H1 (cell line): Measurements from ENCODE around the gene RNF114. TPM values are rescaled to one million over a fixed set of nuclear protein-coding genes. Genes with fewer than 3 reads are reported as not detected.

Experiments used
- CREB1 ChIP-seq: IDR thresholded peaks from 2 replicates; pipeline ENCODE4 v1.6.1; 2012; ENCODE audit warnings: inconsistent platforms
- FOSL1 ChIP-seq: IDR thresholded peaks from 2 replicates; pipeline ENCODE4 v1.6.1; 2011; ENCODE audit warnings: mild to moderate bottlenecking, low read depth, low read length, moderate library complexity; ENCODE audit not compliant: insufficient read depth
- GTF2F1 ChIP-seq: IDR thresholded peaks from 2 replicates; pipeline ENCODE4 v1.6.1; 2012; ENCODE audit warnings: low read depth, low read length, improper control_type of control experiment, borderline replicate concordance
- HDAC2 ChIP-seq, 2 experiments: fragments of 300-600 bp in 1 of 2; sonication (generic) in 1 of 2; IDR thresholded peaks; 2 replicates each; pipeline ENCODE4 v1.6.1; 2011 to 2012; ENCODE audit warnings: low read depth in 2 of 2, low read length in 2 of 2, mild to moderate bottlenecking in 2 of 2, moderate library complexity in 2 of 2, borderline replicate concordance in 1 of 2, inconsistent platforms in 1 of 2
- NANOG ChIP-seq: IDR thresholded peaks from 2 replicates; pipeline ENCODE4 v1.6.1; 2011; ENCODE audit warnings: low read length, low read depth, mild to moderate bottlenecking, inconsistent platforms; ENCODE audit not compliant: insufficient read depth, poor library complexity, severe bottlenecking
- POLR2AphosphoS5 ChIP-seq: IDR thresholded peaks from 2 replicates; pipeline ENCODE4 v1.6.1; 2011; ENCODE audit warnings: low read depth, low read length
- RAD21 ChIP-seq, 2 experiments: IDR thresholded peaks in 1 of 2; conservative IDR thresholded peaks in 1 of 2; 2 replicates each; pipeline ENCODE4 v1.6.1; 2011; ENCODE audit warnings: low read depth in 2 of 2, low read length in 2 of 2, improper control_type of control experiment in 1 of 2, inconsistent platforms in 1 of 2, mild to moderate bottlenecking in 1 of 2, moderate library complexity in 1 of 2
- RBBP5 ChIP-seq: IDR thresholded peaks from 2 replicates; pipeline ENCODE4 v1.7.1; 2012; ENCODE audit warnings: low read depth, mild to moderate bottlenecking, inconsistent platforms, low read length, moderate library complexity, borderline replicate concordance
- RNF2 ChIP-seq: fragments of 200-900, 300-1000 bp; sonication (generic); IDR thresholded peaks from 2 replicates; pipeline ENCODE4 v1.7.1; 2016; ENCODE audit warnings: borderline replicate concordance, low read depth, mild to moderate bottlenecking, antibody characterized with exemption, low read length; ENCODE audit not compliant: poor library complexity, severe bottlenecking; ENCODE audit errors: missing control alignments
- SIN3A ChIP-seq, 2 experiments: IDR thresholded peaks in 1 of 2; conservative IDR thresholded peaks in 1 of 2; 2 replicates each; pipeline ENCODE4 v1.6.1; 2011 to 2012; ENCODE audit warnings: low read length in 2 of 2, improper control_type of control experiment in 1 of 2, low read depth in 1 of 2, mild to moderate bottlenecking in 1 of 2
- SIX5 ChIP-seq: IDR thresholded peaks from 2 replicates; pipeline ENCODE4 v1.6.1; 2011; ENCODE audit warnings: mild to moderate bottlenecking, low read depth, low read length
- SP1 ChIP-seq: IDR thresholded peaks from 2 replicates; pipeline ENCODE4 v1.6.1; 2011; ENCODE audit warnings: low read depth, low read length
- SP4 ChIP-seq: IDR thresholded peaks from 2 replicates; pipeline ENCODE4 v1.6.1; 2012; ENCODE audit warnings: low read length, inconsistent platforms
- SRF ChIP-seq: IDR thresholded peaks from 2 replicates; pipeline ENCODE4 v1.6.1; 2011; ENCODE audit warnings: mild to moderate bottlenecking, low read depth, low read length, moderate library complexity
- SUZ12 ChIP-seq: fragments of 200-600 bp; sonication (generic); IDR thresholded peaks from 2 replicates; pipeline ENCODE4 v1.6.1; 2012; ENCODE audit warnings: mild to moderate bottlenecking, inconsistent platforms, low read length, moderate library complexity, mixed read lengths
- TAF7 ChIP-seq: optimal IDR thresholded peaks from 2 replicates; pipeline ENCODE3; 2011; ENCODE audit warnings: low read depth, mild to moderate bottlenecking, inconsistent platforms, low read length, moderate library complexity, borderline replicate concordance
- TBP ChIP-seq: IDR thresholded peaks from 2 replicates; pipeline ENCODE4 v1.6.1; 2011; ENCODE audit warnings: low read depth, low read length, improper control_type of control experiment
- TCF12 ChIP-seq: IDR thresholded peaks from 2 replicates; pipeline ENCODE4 v1.6.1; 2011; ENCODE audit warnings: low read depth, mild to moderate bottlenecking, low read length
- polyA plus RNA-seq, 7 experiments: library from polyadenylated mRNA; depleted of rRNA in 3 of 7; stranded (reverse) in 5 of 7; unstranded in 2 of 7; fragments of >200 nt in 5 of 7; fragments of 200-250 nt in 2 of 7; gene quantifications; 1 replicate in 5 of 7; 2 replicates in 1 of 7; 4 replicates in 1 of 7; pipeline versions ENCODE4 v1.2.1 to v1.2.3, GENCODE V29; 2011 to 2013; ENCODE audit warnings: missing spikeins in 2 of 7, mixed read lengths in 2 of 7
- total RNA-seq: library from RNA; stranded (reverse); fragmentation: NEBNext Ultra II Directional; extraction: Animal tissue kit (Norgen Biotek cat#: 25700); gene quantifications from 2 replicates; pipeline ENCODE4 v1.2.1, GENCODE V29; 2021
- TF ChIP-seq, protein P1 (sequence below): IDR thresholded peaks from 2 replicates; pipeline ENCODE4 v1.6.1; 2011; ENCODE audit warnings: low read depth, mild to moderate bottlenecking, low read length; ENCODE audit not compliant: insufficient read depth

The RNF114 gene
- total and polyA plus RNA-seq, 2 of the 8 experiments (the other 6 are each of a cell fraction or from before 2014, with no cell fraction given) = 81.7 to 89.9 TPM

DNA sequence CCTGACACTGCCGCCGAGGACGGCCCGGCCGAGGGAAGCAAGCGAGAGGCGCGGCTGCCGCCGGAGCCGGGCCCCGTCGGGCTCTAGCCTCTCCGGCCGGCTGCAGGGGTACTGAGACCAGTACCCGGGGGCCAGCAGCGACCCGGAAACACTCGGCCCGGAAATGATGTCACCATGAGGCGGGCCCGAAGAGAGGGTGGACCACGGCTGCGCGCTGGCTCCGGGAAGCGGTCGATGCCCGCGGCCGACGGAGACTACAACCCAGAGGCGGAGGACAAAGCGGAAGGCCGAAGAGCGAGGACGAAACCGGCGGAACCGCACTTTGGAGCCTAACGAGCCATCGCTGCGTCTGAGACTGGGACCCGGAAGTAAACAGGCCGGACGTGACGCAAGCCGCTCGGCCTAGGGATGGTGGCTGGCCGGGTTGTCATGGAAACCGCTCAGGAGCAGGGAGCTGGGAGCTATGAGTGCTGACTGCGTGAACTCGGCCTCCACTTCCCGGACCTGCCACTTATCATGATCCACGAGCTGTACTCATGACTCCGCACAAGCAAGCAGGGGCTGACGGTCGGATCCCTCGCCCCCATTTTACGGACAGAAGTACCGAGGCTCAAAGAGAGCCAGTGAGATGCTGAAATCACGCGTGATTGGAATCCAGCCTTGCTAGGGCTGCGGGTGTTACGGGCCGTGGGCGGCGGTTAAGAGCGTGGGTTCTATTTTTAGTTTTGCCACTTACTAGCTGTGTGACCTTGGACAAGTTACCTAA lies 20.6 kb upstream of the RNF114 start, which contains the start of gene SPATA2 (continued):
- TF ChIP-seq RNF2 (no peak), CREB1 (peak; percentile 95), TBP (peak; percentile 53), SP1 (no peak), RAD21 (IDR thresholded peaks at IDR 0.05 in 1 of 2, conservative IDR thresholded peaks at IDR 0.05 in 1 of 2; ENCODE audit: low read depth in 2 of 2, low read length in 2 of 2) (no peak), RBBP5 (peak; percentile 64; the same call in 1 of the 2 replicates), SUZ12 (no peak), POLR2AphosphoS5 (0 out of 2 replicates have a peak, but pooled peaks have one; percentile 44), FOSL1 (no peak), GTF2F1 (no peak), SP4 (no peak), HDAC2 (IDR thresholded peaks at IDR 0.05; ENCODE audit: borderline replicate concordance in 1 of 2, low read depth in 2 of 2, low read length in 2 of 2) (peak in 1 of 2 experiments; percentile 93; a peak in 2 of 4 replicates), TAF7 (peak; percentile 72), TCF12 (no peak), NANOG (no peak), SRF (no peak), SIX5 (no peak), SIN3A (conservative IDR thresholded peaks at IDR 0.05 in 1 of 2, IDR thresholded peaks at IDR 0.05 in 1 of 2; ENCODE audit: low read depth in 1 of 2, low read length in 2 of 2) (peak in 1 of 2 experiments; percentile 55; a peak in 2 of 4 replicates)
- TF ChIP-seq, protein P1, sequence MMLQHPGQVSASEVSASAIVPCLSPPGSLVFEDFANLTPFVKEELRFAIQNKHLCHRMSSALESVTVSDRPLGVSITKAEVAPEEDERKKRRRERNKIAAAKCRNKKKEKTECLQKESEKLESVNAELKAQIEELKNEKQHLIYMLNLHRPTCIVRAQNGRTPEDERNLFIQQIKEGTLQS = no peak
